Stomach (tissue), 9 donors: ENCODE data around the gene PLXNB2. TPM values are rescaled to one million over a fixed set of nuclear protein-coding genes. Genes with fewer than 3 reads are reported as not detected.

Experiments
- DNase-seq, 2 donors: peaks; one replicate each; pipeline versions ENCODE4 v3.0.0 to v3.0.0-alpha.2; 2013 to 2019
- H3K27ac ChIP-seq, 5 donors: fragments of 200-600 bp in 4 of 5; sonication (generic) in 4 of 5; one replicate each; pipeline ENCODE4 v1.5.1; 2013 to 2019; ENCODE audit warnings: mild to moderate bottlenecking in 1 of 5, moderate library complexity in 1 of 5
- H3K27me3 ChIP-seq, 3 donors: fragments of 200-600 bp; sonication (generic); one replicate each; pipeline ENCODE4 v1.5.1; 2017 to 2019; ENCODE audit warnings: mixed run types in 1 of 3
- H3K36me3 ChIP-seq, 4 donors: fragments of 200-600 bp; sonication (generic); 1 replicate in 3 of 4; 2 replicates in 1 of 4; pipeline ENCODE4 v1.5.1; 2016 to 2019
- H3K4me1 ChIP-seq, 4 donors: fragments of 200-600 bp; sonication (generic); one replicate each; pipeline ENCODE4 v1.5.1; 2016 to 2019
- H3K4me3 ChIP-seq, 4 donors: fragments of 200-600 bp; sonication (generic) in 3 of 4; one replicate each; pipeline ENCODE4 v1.5.1; 2016 to 2019; ENCODE audit warnings: mild to moderate bottlenecking in 1 of 4
- H3K9me3 ChIP-seq, 4 donors: fragments of 200-600 bp; sonication (generic); one replicate each; pipeline ENCODE4 v1.5.1; 2016 to 2019
- CTCF ChIP-seq, 7 experiments: fragments of 450-650 bp in 4 of 7; fragments of 200-600 bp in 3 of 7; sonication (generic) in 3 of 7; IDR thresholded peaks; one replicate each; pipeline ENCODE4 v1.5.1; 2016 to 2019; ENCODE audit warnings: antibody characterized with exemption in 7 of 7, control low read depth in 2 of 7, mild to moderate bottlenecking in 1 of 7
- EP300 ChIP-seq: sonication (generic); formaldehyde crosslinking; IDR thresholded peaks from one replicate; pipeline ENCODE4 v1.6.1; 2017; ENCODE audit warnings: antibody characterized with exemption
- POLR2A ChIP-seq, 4 donors: fragments of 450-650 bp; IDR thresholded peaks; one replicate each; pipeline ENCODE4 v1.6.1; 2016; ENCODE audit warnings: antibody characterized with exemption in 4 of 4, control low read depth in 2 of 4, mild to moderate bottlenecking in 1 of 4, moderate library complexity in 1 of 4
- POLR2AphosphoS5 ChIP-seq, 3 donors: sonication (generic); formaldehyde crosslinking; IDR thresholded peaks; one replicate each; pipeline ENCODE4 v1.6.1; 2016; ENCODE audit warnings: antibody characterized with exemption in 3 of 3
- WGBS, 5 donors: extraction: QIAGEN DNeasy Blood & Tissue Kit in 3 of 5; methylation state at CpG; one replicate each; pipeline versions ENCODE4 v1.1.5 to v1.1.7; 2013 to 2018; 5-methylcytosine and 5-hydroxymethylcytosine counted together
- intact Hi-C: fragments of 100-400 bp; cut with DNase I; formaldehyde crosslinking; loops from one replicate; pipeline ENCODE4 v1.15.1; 2023; ENCODE audit warnings: low total_unique reads
- polyA plus RNA-seq, 3 donors: library from polyadenylated mRNA; stranded (reverse); fragments of 200-250 nt; gene quantifications; one replicate each; pipeline ENCODE4 v1.2.3, GENCODE V29; 2013
- total RNA-seq, 5 donors: library from RNA; depleted of rRNA; stranded (reverse); fragments of >200 nt; gene quantifications; one replicate each; pipeline versions ENCODE4 v1.1.0 to v1.2.3, GENCODE V29; 2014 to 2016
- donor health status: healthy with polysubstance abuse.
- donor health status: Bipolar disorder and iron deficiency.
- donor health status: healthy.

The PLXNB2 gene
- total and polyA plus RNA-seq, 8 donors = 50.3 to 648 (median 269) TPM

- Histone ChIP-seq H3K36me3 (peaks cover 11 to 27% (median 17%) of the 10 kb centered on the region in 4 donors), H3K4me3 (peak overlapping the region; percentile 83 to 97 (median 92)), H3K4me1 (peaks cover 57 to 92% (median 90%) of the 10 kb centered on the region in 4 donors), H3K27ac (peak overlapping the region; percentile 93 to 97 (median 96)), H3K9me3 (no peaks in the 10 kb centered on the region), H3K27me3 (no peaks in the 10 kb centered on the region)
- DNase-seq = no peak
- 12 to 54% (median 21%) methylated on average over 11 to 52 of the region's 53 CpGs for WGBS, 5 donors
- TF ChIP-seq POLR2A (IDR thresholded peaks at IDR 0.05) = no peak
- no peak for TF ChIP-seq CTCF (IDR thresholded peaks at IDR 0.05)
- no peak for TF ChIP-seq POLR2AphosphoS5 (IDR thresholded peaks at IDR 0.05)
- TF ChIP-seq EP300 = no peak
- intact Hi-C loops = no loop called here
Measured at GRCh38 chr22:50245214-50246072, 62.0 kb downstream of the PLXNB2 start.

GRCh38 chr22:50244420-50245213 lies 62.8 kb downstream of the PLXNB2 start, which contains the start of gene TUBGCP6:
TSS of gene TUBGCP6 (minus strand) at chr22:50245023. CDS start at chr22:50244459, 564 bp downstream.
- H3K9me3 ChIP-seq = no peaks in the 10 kb centered on the region
- peak in 2 of 7 experiments; percentile 15 to 54 for TF ChIP-seq CTCF (IDR thresholded peaks at IDR 0.05)
- TF ChIP-seq POLR2AphosphoS5 (IDR thresholded peaks at IDR 0.05) = peak; percentile 92 to 99 (median 97)
- TF ChIP-seq POLR2A (IDR thresholded peaks at IDR 0.05) = peak in 2 of 4 donors; percentile 19 to 54
- no peak for TF ChIP-seq EP300
- peak within 1 kb of the TSS; percentile 93 to 97 (median 96) for H3K27ac ChIP-seq
- peak; percentile 97 to 99 for DNase-seq
- H3K4me1 ChIP-seq = peaks cover 49 to 90% (median 83%) of the 10 kb centered on the region in 4 donors
- peaks cover 15 to 35% (median 25%) of the 10 kb centered on the region in 4 donors for H3K36me3 ChIP-seq
- H3K4me3 ChIP-seq = peak within 1 kb of the TSS; percentile 83 to 97 (median 92)
- WGBS, 5 donors = 0 to 1% (median 0%) methylated on average over 23 to 76 of the region's 76 CpGs
- no peaks in the 10 kb centered on the region for H3K27me3 ChIP-seq
- intact Hi-C loops = no loop called here

GRCh38 chr22:50243685-50244419 lies 63.6 kb downstream of the PLXNB2 start:
- 9 to 17% (median 14%) methylated on average over 26 to 27 of the region's 27 CpGs for WGBS, 5 donors
- H3K9me3 ChIP-seq = no peaks in the 10 kb centered on the region
- DNase-seq = no peak
- TF ChIP-seq POLR2A (IDR thresholded peaks at IDR 0.05) (no peak), CTCF (IDR thresholded peaks at IDR 0.05) (no peak)
- H3K27ac ChIP-seq = peak overlapping the region; percentile 93 to 97 (median 96)
- intact Hi-C loops = no loop called here
- peaks cover 45 to 85% (median 76%) of the 10 kb centered on the region in 4 donors for H3K4me1 ChIP-seq
- peak overlapping the region; percentile 83 to 97 (median 92) for H3K4me3 ChIP-seq
- H3K36me3 ChIP-seq = peaks cover 19 to 43% (median 33%) of the 10 kb centered on the region in 4 donors
- no peaks in the 10 kb centered on the region for H3K27me3 ChIP-seq
